Sigmoid colon (tissue), 7 donors: Measurements from ENCODE around the gene DDTL. TPM values are rescaled to one million over a fixed set of nuclear protein-coding genes. Genes with fewer than 3 reads are reported as not detected.
"Not testable (repeated sequence)": the region's sequence is repeated elsewhere in the genome, so short reads cannot be mapped to it uniquely, and the experiment has no call there.

Source experiments
- DNase-seq: peaks from one replicate; pipeline ENCODE4 v3.0.0-alpha.2; 2019
- H3K27ac ChIP-seq, 4 donors: fragments of 200-600 bp; sonication (generic); one replicate each; pipeline ENCODE4 v1.5.1; 2016 to 2019; ENCODE audit warnings: mild to moderate bottlenecking in 1 of 4
- H3K27me3 ChIP-seq, 3 donors: fragments of 200-600 bp; sonication (generic); one replicate each; pipeline ENCODE4 v1.5.1; 2019; ENCODE audit warnings: mild to moderate bottlenecking in 1 of 3
- H3K36me3 ChIP-seq, 4 donors: fragments of 200-600 bp; sonication (generic); one replicate each; pipeline ENCODE4 v1.5.1; 2016 to 2019
- H3K4me1 ChIP-seq, 4 donors: fragments of 200-600 bp; sonication (generic); one replicate each; pipeline ENCODE4 v1.5.1; 2017 to 2019
- H3K4me3 ChIP-seq, 4 donors: fragments of 200-600 bp; sonication (generic); one replicate each; pipeline ENCODE4 v1.5.1; 2017 to 2019; ENCODE audit warnings: mild to moderate bottlenecking in 2 of 4, moderate library complexity in 1 of 4
- H3K9me3 ChIP-seq, 4 donors: fragments of 200-600 bp in 3 of 4; sonication (generic) in 3 of 4; one replicate each; pipeline versions ENCODE4 v1.5.1 to v1.6.1; 2013 to 2019
- EP300 ChIP-seq, 4 donors: sonication (generic); formaldehyde crosslinking; IDR thresholded peaks; one replicate each; pipeline ENCODE4 v1.6.1; 2017; ENCODE audit warnings: antibody characterized with exemption in 4 of 4
- POLR2A ChIP-seq, 2 donors: fragments of 450-650 bp; IDR thresholded peaks; one replicate each; pipeline ENCODE4 v1.6.1; 2016; ENCODE audit warnings: antibody characterized with exemption in 2 of 2, mild to moderate bottlenecking in 2 of 2, moderate library complexity in 2 of 2
- POLR2AphosphoS5 ChIP-seq, 4 donors: sonication (generic); formaldehyde crosslinking; IDR thresholded peaks; one replicate each; pipeline ENCODE4 v1.6.1; 2017; ENCODE audit warnings: antibody characterized with exemption in 4 of 4
- WGBS, 2 donors: extraction: QIAGEN DNeasy Blood & Tissue Kit; methylation state at CpG; one replicate each; pipeline ENCODE4 v1.1.7; 2013; 5-methylcytosine and 5-hydroxymethylcytosine counted together
- intact Hi-C: fragments of 100-400 bp; cut with DNase I; formaldehyde crosslinking; loops from one replicate; pipeline ENCODE4 v1.15.1; 2023
- polyA plus RNA-seq, 3 donors: library from polyadenylated mRNA; stranded (reverse); fragments of 200-250 nt; gene quantifications; one replicate each; pipeline ENCODE4 v1.2.3, GENCODE V29; 2013
- total RNA-seq, 4 donors: library from RNA; depleted of rRNA; stranded (reverse); fragments of >200 nt; gene quantifications; one replicate each; pipeline ENCODE4 v1.1.0, GENCODE V29; 2016
- TF ChIP-seq, protein P1 (sequence below), 4 experiments: fragments of 450-650 bp in 3 of 4; fragments of 200-600 bp in 1 of 4; IDR thresholded peaks; one replicate each; pipeline ENCODE4 v1.5.1; 2016 to 2019; ENCODE audit warnings: antibody characterized with exemption in 4 of 4, mild to moderate bottlenecking in 3 of 4, moderate library complexity in 2 of 4
- donor health status: healthy with polysubstance abuse.
- donor health status: Bipolar disorder and iron deficiency.
- donor health status: healthy.

Gene DDTL
- total RNA-seq (1 to 10 TPM in 1 of 4 donors, under 1 TPM in 1, not detected in 2; 0.55 to 2.0 TPM), polyA plus RNA-seq (1 to 10 TPM; 1.2 to 7.3 (median 2.8) TPM)

DNA sequence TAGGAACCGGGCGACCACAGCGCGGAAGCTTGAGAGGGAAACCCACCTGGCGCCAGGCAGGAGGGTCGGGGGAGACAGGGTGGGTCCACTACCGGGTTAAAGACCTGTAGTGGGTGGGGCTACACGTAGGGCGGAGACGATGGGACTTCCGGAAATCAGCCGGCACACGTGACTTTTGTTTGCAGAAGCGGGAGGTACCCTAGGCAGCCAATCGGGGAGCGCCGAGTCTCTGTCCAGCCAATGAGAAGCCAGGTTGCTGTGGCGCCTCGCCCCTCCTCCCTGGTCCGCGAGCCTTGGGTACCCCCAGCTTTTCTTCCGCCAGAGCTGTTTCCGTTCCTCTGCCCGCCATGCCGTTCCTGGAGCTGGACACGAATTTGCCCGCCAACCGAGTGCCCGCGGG, at the start of gene DDTL:
Gene DDTL, plus strand, starts transcription at position 321 of the 400 bp plus-strand sequence. Its CDS starts 27 bp downstream, at position 348.
- peaks cover 8 to 26% (median 16%) of the 10 kb centered on the region in 4 donors for H3K36me3 ChIP-seq
- no CpG with 5 or more reads among the region's 30 CpGs for WGBS, 2 donors

DNA sequence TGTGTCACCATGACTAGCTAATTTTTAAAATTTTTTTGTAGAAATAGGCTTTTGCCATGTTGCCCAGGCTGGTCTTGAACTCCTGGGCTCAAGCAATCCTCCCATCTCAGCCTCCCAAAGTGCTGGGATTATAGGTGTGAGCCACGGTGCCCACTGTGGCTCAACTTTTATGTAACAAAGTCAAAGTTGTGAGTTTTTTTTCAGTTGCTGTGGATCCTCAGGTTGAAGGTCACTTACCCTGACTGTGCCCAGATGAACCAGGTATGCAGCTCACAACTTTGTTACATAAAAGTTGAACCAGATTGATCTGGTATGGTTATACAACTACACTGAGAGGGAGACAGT, 46.4 kb upstream of the DDTL start:
- H3K4me1 ChIP-seq, DNase-seq, H3K9me3 ChIP-seq, H3K27me3 ChIP-seq, intact Hi-C loops, H3K4me3 ChIP-seq: not testable (repeated sequence)
- WGBS, 2 donors, result 86 to 88% methylated on average over 1 of the region's 1 CpG
- H3K27ac ChIP-seq, result peak overlapping the region; percentile 44 to 63 (median 52)
- peaks cover 0 to 17% (median 9%) of the 10 kb centered on the region in 4 donors for H3K36me3 ChIP-seq

More for the DNA sequence above, at the start of gene DDTL:
- DNase-seq, H3K27ac ChIP-seq, H3K4me3 ChIP-seq, H3K4me1 ChIP-seq, intact Hi-C loops, H3K27me3 ChIP-seq, H3K9me3 ChIP-seq: not testable (repeated sequence)

DNA sequence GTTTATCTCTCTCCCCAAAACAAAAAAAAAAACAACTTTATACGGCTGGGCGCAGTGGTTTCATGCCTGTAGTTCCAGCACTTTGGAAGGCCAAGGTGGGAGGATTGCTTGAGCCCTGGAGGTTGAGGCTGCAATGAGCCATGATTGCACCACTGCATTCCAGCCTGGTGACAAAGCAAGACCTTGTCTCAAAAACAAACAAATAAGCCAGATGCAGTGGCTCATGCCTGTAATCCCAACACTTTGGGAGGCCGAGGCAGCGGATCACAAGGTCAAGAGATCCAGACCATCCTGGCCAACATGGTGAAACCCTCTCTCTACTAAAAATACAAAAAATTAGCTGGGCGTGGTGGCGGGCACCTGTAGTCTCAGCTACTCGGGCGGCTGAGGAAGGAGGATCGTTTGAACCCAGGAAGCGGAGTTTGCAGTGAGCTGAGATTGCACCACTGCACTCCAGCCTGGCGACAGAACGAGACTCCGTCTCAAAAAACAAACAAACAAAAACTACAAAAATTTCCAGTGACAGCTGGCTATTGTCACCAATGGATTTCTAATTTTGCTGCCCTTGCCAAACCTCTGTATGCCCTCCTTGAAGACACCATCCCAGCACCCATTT, 45.0 kb upstream of the DDTL start:
- H3K4me3 ChIP-seq, DNase-seq, H3K27me3 ChIP-seq, H3K27ac ChIP-seq, intact Hi-C loops, H3K4me1 ChIP-seq: not testable (repeated sequence)
- H3K9me3 ChIP-seq, result peaks cover 0 to 10% (median 0%) of the 10 kb centered on the region in 4 donors
- 84 to 92% methylated on average over 13 of the region's 13 CpGs for WGBS, 2 donors
- peaks cover 0 to 28% (median 14%) of the 10 kb centered on the region in 4 donors for H3K36me3 ChIP-seq

DNA sequence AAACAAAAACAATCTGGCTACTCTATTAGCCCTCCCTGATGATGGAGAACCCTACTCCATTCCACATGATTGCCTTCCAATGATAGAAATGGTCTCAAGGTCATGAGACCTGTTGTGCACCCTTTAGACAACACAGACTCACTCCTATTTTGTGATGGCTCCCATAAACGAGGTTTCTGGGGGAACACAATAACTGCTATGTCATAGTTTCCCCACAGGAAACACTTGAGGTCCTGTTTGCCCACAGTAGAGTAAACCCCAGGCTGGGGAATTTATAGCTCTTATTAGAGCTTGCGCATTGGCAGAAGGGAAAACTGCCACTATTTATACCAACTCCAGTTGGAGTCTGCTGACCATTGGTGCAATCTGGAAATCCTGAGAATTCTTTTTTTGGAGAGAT, 43.8 kb upstream of the DDTL start:
- peaks cover 0 to 10% (median 0%) of the 10 kb centered on the region in 4 donors for H3K9me3 ChIP-seq
- H3K27ac ChIP-seq, result no peak overlapping the region
- no peaks in the 10 kb centered on the region for H3K27me3 ChIP-seq
- no peak overlapping the region for H3K4me3 ChIP-seq
- intact Hi-C loops, result no loop called here
- DNase-seq, result no peak
- TF ChIP-seq POLR2AphosphoS5 (IDR thresholded peaks at IDR 0.05) (no peak), POLR2A (IDR thresholded peaks at IDR 0.05) (no peak)
- WGBS, 2 donors, result 46 to 69% methylated on average over 2 of the region's 2 CpGs
- peaks cover 0 to 28% (median 14%) of the 10 kb centered on the region in 4 donors for H3K36me3 ChIP-seq
- H3K4me1 ChIP-seq, result peaks cover 0 to 5% (median 0%) of the 10 kb centered on the region in 4 donors

DNA sequence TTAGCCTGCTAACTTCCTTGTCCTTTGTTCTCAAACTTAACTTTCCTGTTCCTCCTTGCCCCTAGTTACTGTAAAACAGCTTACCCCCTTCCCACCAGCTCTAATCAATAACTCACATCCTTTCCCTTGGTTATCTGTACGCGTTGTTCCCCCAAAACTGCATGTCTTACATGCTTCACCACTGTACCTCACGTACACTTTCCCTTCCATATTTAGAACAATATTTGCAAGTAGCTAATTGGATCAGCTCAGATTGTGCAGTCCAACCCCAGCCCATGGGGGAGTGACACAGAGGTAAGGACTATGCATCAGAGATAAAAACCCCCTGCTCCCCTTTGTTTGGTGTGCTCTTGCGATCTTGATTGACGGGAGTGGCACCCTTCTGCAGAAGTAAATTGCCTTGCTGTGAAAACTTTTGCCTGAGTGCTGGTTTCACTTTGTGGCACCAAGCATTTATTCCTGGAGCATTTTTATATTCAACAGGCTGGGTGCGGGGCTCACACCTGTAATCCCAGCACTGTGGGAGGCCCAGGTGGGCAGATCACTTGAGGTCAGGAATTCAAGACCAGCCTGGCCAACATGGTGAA, 41.6 kb upstream of the DDTL start:
- no peak overlapping the region for H3K4me3 ChIP-seq
- H3K4me1 ChIP-seq, result peaks cover 0 to 1% (median 0%) of the 10 kb centered on the region in 4 donors
- 92 to 94% methylated on average over 6 of the region's 6 CpGs for WGBS, 2 donors
- TF ChIP-seq POLR2A (IDR thresholded peaks at IDR 0.05), result no peak
- TF ChIP-seq, protein P1, sequence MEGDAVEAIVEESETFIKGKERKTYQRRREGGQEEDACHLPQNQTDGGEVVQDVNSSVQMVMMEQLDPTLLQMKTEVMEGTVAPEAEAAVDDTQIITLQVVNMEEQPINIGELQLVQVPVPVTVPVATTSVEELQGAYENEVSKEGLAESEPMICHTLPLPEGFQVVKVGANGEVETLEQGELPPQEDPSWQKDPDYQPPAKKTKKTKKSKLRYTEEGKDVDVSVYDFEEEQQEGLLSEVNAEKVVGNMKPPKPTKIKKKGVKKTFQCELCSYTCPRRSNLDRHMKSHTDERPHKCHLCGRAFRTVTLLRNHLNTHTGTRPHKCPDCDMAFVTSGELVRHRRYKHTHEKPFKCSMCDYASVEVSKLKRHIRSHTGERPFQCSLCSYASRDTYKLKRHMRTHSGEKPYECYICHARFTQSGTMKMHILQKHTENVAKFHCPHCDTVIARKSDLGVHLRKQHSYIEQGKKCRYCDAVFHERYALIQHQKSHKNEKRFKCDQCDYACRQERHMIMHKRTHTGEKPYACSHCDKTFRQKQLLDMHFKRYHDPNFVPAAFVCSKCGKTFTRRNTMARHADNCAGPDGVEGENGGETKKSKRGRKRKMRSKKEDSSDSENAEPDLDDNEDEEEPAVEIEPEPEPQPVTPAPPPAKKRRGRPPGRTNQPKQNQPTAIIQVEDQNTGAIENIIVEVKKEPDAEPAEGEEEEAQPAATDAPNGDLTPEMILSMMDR (IDR thresholded peaks at IDR 0.05), result no peak
- no peak for TF ChIP-seq EP300 (IDR thresholded peaks at IDR 0.05)
- TF ChIP-seq POLR2AphosphoS5 (IDR thresholded peaks at IDR 0.05), result no peak
- no peak overlapping the region for H3K27ac ChIP-seq
- DNase-seq, result no peak
- H3K27me3 ChIP-seq, result no peaks in the 10 kb centered on the region
- intact Hi-C loops, result no loop called here
- peaks cover 0 to 10% (median 0%) of the 10 kb centered on the region in 4 donors for H3K9me3 ChIP-seq
- H3K36me3 ChIP-seq, result peaks cover 0 to 29% (median 14%) of the 10 kb centered on the region in 4 donors

DNA sequence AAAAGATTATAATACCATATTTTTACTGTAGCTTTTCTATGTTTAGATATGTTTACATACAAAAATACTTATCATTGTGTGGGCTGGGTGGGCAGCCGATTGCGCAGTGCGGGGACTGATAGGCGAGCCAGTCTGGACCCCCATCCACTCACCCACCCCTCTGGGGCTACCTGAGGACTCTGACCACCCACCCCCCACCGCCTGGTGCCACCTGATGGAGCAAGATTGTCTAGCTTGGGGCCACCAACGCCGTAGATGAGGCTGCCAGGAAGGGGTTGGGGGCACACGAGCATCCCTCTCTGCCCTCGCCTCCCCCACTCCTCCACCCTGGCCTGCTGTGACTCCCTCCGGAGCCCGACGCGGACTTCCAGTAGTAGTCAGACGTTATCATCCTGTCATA, 40.1 kb upstream of the DDTL start:
- Histone ChIP-seq H3K9me3 (peaks cover 0 to 10% (median 0%) of the 10 kb centered on the region in 4 donors), H3K36me3 (peaks cover 0 to 35% (median 14%) of the 10 kb centered on the region in 4 donors), H3K27ac (no peak overlapping the region), H3K4me1 (no peaks in the 10 kb centered on the region), H3K27me3 (no peaks in the 10 kb centered on the region), H3K4me3 (no peak overlapping the region)
- intact Hi-C loops, result no loop called here
- DNase-seq, result no peak
- WGBS, 2 donors, result 78 to 84% methylated on average over 14 of the region's 14 CpGs
- TF ChIP-seq EP300 (IDR thresholded peaks at IDR 0.05), result no peak
- no peak for TF ChIP-seq POLR2AphosphoS5 (IDR thresholded peaks at IDR 0.05)
- TF ChIP-seq, protein P1 (IDR thresholded peaks at IDR 0.05), result no peak
- no peak for TF ChIP-seq POLR2A (IDR thresholded peaks at IDR 0.05)
